ENCODE data around the gene CPNE7.

Gene CPNE7

DNA sequence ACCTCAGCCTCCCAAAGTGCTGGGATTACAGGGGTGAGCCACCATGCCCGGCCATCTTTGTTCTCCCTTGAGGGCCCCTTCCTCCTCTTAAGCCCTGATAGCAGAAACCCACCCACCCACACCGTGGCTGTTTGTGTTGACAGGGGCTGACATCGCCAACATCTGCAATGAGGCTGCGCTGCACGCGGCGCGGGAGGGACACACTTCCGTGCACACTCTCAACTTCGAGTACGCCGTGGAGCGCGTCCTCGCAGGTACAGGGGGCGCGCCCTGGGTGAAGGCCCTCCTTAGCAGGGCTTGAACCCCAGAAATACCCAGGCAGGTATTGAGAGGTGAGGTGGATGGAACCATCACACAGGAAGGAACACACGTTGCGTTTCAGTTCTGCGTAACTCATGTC lies 27.7 kb upstream of the CPNE7 start:
- TF ChIP-seq ZNF366 (tag by site-specific recombination; conservative IDR thresholded peaks at IDR 0.05) (no peak), ZNF2 (tag by site-specific recombination; IDR thresholded peaks at IDR 0.05) (peak; percentile 91), ZNF558 (tag by site-specific recombination; IDR thresholded peaks at IDR 0.05) (no peak)
- Histone ChIP-seq H3K4me3 (ENCODE audit: low read depth, low read length) (no peak overlapping the region), H3K9me3 (ENCODE audit: control insufficient read depth, insufficient read depth, low read depth, low read length) (no peaks in the 10 kb centered on the region), H3K27ac (ENCODE audit: extremely low read depth, low read depth, low read length) (no peak overlapping the region), H3K4me1 (ENCODE audit: control insufficient read depth, insufficient read depth, low read length) (no peaks in the 10 kb centered on the region), H3K36me3 (ENCODE audit: control insufficient read depth in 2 of 2, insufficient read depth in 1 of 2, low read length in 2 of 2) (peaks cover 7 to 90% of the 10 kb centered on the region in 2 experiments; a peak in 2 of 3 replicates)
- CTCF ChIA-PET: no interaction called here
- POLR2A ChIA-PET: no interaction called here

DNA sequence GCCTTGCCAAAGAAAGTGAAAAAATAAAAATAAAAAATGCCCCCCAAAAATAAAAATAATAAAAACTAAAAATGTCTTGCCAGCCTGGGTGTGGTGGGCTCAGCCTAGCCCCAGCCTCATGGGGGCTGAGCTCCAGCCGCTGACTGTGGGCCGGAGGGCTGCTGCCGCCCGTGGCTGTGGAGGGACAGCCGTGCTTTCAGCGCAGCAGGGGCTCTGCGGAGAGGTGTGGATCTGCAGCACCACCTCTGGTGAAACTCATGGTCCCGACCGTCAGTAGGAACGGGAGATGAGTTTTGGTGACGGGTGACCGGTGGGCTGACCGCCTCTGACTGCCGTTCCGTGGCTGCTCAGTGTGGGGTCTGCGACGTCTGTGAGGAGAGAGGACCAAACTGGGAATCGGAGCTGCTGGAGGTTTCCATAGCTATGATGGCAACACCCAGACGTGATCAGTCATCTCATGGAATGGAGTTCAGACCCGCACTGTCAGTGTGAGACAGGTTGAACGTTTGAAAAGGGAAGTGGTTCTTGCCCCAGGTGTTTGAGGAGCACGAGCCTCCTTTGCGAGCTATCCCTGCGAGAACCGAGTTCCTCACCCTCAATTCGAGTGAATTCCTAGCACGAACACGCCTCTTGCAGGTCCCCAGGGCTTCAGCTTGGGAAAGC lies 27.1 kb upstream of the CPNE7 start:
- Histone ChIP-seq H3K9me3 (ENCODE audit: control insufficient read depth, insufficient read depth, low read depth, low read length) (no peaks in the 10 kb centered on the region), H3K4me1 (ENCODE audit: control insufficient read depth, insufficient read depth, low read length) (no peaks in the 10 kb centered on the region), H3K36me3 (ENCODE audit: control insufficient read depth in 2 of 2, insufficient read depth in 1 of 2, low read length in 2 of 2) (peaks cover 7 to 94% of the 10 kb centered on the region in 2 experiments; a peak in 2 of 3 replicates), H3K4me3 (ENCODE audit: low read depth, low read length) (no peak overlapping the region), H3K27ac (ENCODE audit: extremely low read depth, low read depth, low read length) (no peak overlapping the region)
- CTCF ChIA-PET: interaction anchor here (0.7 kb wide), 1 partner anchor 9 kb away, joined by 4 read pairs; no protein-coding TSS in a partner anchor
- POLR2A ChIA-PET: interaction anchor here (0.8 kb wide), 1 partner anchor 35 kb away, joined by 7 read pairs; no protein-coding TSS in a partner anchor
- no peak for TF ChIP-seq RBAK (tag by site-specific recombination; IDR thresholded peaks at IDR 0.05)
- TF ChIP-seq, protein P1, sequence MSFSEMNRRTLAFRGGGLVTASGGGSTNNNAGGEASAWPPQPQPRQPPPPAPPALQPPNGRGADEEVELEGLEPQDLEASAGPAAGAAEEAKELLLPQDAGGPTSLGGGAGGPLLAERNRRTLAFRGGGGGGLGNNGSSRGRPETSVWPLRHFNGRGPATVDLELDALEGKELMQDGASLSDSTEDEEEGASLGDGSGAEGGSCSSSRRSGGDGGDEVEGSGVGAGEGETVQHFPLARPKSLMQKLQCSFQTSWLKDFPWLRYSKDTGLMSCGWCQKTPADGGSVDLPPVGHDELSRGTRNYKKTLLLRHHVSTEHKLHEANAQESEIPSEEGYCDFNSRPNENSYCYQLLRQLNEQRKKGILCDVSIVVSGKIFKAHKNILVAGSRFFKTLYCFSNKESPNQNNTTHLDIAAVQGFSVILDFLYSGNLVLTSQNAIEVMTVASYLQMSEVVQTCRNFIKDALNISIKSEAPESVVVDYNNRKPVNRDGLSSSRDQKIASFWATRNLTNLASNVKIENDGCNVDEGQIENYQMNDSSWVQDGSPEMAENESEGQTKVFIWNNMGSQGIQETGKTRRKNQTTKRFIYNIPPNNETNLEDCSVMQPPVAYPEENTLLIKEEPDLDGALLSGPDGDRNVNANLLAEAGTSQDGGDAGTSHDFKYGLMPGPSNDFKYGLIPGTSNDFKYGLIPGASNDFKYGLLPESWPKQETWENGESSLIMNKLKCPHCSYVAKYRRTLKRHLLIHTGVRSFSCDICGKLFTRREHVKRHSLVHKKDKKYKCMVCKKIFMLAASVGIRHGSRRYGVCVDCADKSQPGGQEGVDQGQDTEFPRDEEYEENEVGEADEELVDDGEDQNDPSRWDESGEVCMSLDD (tag by site-specific recombination; IDR thresholded peaks at IDR 0.05): no peak
- no peak for TF ChIP-seq ZNF214 (tag by site-specific recombination; IDR thresholded peaks at IDR 0.05; ENCODE audit: borderline replicate concordance)
- TF ChIP-seq ZNF658 (tag by site-specific recombination; IDR thresholded peaks at IDR 0.05): no peak
- TF ChIP-seq, protein P2, sequence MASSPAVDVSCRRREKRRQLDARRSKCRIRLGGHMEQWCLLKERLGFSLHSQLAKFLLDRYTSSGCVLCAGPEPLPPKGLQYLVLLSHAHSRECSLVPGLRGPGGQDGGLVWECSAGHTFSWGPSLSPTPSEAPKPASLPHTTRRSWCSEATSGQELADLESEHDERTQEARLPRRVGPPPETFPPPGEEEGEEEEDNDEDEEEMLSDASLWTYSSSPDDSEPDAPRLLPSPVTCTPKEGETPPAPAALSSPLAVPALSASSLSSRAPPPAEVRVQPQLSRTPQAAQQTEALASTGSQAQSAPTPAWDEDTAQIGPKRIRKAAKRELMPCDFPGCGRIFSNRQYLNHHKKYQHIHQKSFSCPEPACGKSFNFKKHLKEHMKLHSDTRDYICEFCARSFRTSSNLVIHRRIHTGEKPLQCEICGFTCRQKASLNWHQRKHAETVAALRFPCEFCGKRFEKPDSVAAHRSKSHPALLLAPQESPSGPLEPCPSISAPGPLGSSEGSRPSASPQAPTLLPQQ (tag by site-specific recombination; IDR thresholded peaks at IDR 0.05): no peak
- TF ChIP-seq MZF1 (tag by site-specific recombination; IDR thresholded peaks at IDR 0.05; ENCODE audit: borderline replicate concordance): no peak
- TF ChIP-seq REPIN1 (tag by site-specific recombination; IDR thresholded peaks at IDR 0.05; ENCODE audit: low read depth): no peak
- no peak for TF ChIP-seq ZNF555 (tag by site-specific recombination; conservative IDR thresholded peaks at IDR 0.05)
- no peak for TF ChIP-seq ZNF132 (tag by site-specific recombination; IDR thresholded peaks at IDR 0.05; ENCODE audit: borderline replicate concordance)
- TF ChIP-seq, protein P3, sequence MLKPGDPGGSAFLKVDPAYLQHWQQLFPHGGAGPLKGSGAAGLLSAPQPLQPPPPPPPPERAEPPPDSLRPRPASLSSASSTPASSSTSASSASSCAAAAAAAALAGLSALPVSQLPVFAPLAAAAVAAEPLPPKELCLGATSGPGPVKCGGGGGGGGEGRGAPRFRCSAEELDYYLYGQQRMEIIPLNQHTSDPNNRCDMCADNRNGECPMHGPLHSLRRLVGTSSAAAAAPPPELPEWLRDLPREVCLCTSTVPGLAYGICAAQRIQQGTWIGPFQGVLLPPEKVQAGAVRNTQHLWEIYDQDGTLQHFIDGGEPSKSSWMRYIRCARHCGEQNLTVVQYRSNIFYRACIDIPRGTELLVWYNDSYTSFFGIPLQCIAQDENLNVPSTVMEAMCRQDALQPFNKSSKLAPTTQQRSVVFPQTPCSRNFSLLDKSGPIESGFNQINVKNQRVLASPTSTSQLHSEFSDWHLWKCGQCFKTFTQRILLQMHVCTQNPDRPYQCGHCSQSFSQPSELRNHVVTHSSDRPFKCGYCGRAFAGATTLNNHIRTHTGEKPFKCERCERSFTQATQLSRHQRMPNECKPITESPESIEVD (tag by site-specific recombination; IDR thresholded peaks at IDR 0.05): no peak
- no peak for TF ChIP-seq ZNF24 (tag by site-specific recombination; IDR thresholded peaks at IDR 0.05)
- TF ChIP-seq, protein P4, sequence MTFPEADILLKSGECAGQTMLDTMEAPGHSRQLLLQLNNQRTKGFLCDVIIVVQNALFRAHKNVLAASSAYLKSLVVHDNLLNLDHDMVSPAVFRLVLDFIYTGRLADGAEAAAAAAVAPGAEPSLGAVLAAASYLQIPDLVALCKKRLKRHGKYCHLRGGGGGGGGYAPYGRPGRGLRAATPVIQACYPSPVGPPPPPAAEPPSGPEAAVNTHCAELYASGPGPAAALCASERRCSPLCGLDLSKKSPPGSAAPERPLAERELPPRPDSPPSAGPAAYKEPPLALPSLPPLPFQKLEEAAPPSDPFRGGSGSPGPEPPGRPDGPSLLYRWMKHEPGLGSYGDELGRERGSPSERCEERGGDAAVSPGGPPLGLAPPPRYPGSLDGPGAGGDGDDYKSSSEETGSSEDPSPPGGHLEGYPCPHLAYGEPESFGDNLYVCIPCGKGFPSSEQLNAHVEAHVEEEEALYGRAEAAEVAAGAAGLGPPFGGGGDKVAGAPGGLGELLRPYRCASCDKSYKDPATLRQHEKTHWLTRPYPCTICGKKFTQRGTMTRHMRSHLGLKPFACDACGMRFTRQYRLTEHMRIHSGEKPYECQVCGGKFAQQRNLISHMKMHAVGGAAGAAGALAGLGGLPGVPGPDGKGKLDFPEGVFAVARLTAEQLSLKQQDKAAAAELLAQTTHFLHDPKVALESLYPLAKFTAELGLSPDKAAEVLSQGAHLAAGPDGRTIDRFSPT (tag by site-specific recombination; IDR thresholded peaks at IDR 0.05): no peak
- TF ChIP-seq ZNF394 (tag by site-specific recombination; IDR thresholded peaks at IDR 0.05; ENCODE audit: borderline replicate concordance): no peak
- no peak for TF ChIP-seq ZSCAN23 (tag by site-specific recombination; IDR thresholded peaks at IDR 0.05)
- TF ChIP-seq KLF10 (tag by site-specific recombination; IDR thresholded peaks at IDR 0.05): no peak
- no peak for TF ChIP-seq ZNF791 (tag by site-specific recombination; IDR thresholded peaks at IDR 0.05)
- TF ChIP-seq, protein P5, sequence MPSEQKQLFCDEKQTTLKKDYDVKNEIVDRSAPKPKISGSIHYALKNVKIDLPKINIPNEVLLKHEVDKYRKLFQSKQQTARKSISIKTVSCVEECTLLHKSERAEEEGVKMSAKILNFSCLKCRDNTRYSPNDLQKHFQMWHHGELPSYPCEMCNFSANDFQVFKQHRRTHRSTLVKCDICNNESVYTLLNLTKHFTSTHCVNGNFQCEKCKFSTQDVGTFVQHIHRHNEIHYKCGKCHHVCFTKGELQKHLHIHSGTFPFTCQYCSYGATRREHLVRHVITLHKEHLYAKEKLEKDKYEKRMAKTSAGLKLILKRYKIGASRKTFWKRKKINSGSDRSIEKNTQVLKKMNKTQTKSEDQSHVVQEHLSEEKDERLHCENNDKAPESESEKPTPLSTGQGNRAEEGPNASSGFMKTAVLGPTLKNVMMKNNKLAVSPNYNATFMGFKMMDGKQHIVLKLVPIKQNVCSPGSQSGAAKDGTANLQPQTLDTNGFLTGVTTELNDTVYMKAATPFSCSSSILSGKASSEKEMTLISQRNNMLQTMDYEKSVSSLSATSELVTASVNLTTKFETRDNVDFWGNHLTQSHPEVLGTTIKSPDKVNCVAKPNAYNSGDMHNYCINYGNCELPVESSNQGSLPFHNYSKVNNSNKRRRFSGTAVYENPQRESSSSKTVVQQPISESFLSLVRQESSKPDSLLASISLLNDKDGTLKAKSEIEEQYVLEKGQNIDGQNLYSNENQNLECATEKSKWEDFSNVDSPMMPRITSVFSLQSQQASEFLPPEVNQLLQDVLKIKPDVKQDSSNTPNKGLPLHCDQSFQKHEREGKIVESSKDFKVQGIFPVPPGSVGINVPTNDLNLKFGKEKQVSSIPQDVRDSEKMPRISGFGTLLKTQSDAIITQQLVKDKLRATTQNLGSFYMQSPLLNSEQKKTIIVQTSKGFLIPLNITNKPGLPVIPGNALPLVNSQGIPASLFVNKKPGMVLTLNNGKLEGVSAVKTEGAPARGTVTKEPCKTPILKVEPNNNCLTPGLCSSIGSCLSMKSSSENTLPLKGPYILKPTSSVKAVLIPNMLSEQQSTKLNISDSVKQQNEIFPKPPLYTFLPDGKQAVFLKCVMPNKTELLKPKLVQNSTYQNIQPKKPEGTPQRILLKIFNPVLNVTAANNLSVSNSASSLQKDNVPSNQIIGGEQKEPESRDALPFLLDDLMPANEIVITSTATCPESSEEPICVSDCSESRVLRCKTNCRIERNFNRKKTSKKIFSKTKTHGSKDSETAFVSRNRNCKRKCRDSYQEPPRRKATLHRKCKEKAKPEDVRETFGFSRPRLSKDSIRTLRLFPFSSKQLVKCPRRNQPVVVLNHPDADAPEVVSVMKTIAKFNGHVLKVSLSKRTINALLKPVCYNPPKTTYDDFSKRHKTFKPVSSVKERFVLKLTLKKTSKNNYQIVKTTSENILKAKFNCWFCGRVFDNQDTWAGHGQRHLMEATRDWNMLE (tag by site-specific recombination; conservative IDR thresholded peaks at IDR 0.05; ENCODE audit: low read depth): no peak
- no peak for TF ChIP-seq ZNF843 (tag by site-specific recombination; IDR thresholded peaks at IDR 0.05)

Data from HEK293 (cell line).